ENCODE results near the gene PLEKHA4. TPM values are rescaled to one million over a fixed set of nuclear protein-coding genes. Genes with fewer than 3 reads are reported as not detected.
A peak's percentile ranks its signal among the peaks of the same experiment; 100 is the strongest.

The PLEKHA4 gene
- total and polyA plus RNA-seq, 2 of the 13 experiments (the other 11 are each of a cell fraction or from before 2014, with no cell fraction given), result 4.8 to 6.0 TPM

GRCh38 chr19:48899781-48900476 is 31.5 kb upstream of the PLEKHA4 start, which contains the start of gene NUCB1 (continued):
- TF ChIP-seq SIX4 (CRISPR knock-in tag; IDR thresholded peaks at IDR 0.05) (no peak), ZNF772 (CRISPR knock-in tag; IDR thresholded peaks at IDR 0.05) (peak; percentile 56), ELF4 (CRISPR knock-in tag; IDR thresholded peaks at IDR 0.05; ENCODE audit: borderline replicate concordance) (peak; percentile 74; the same call in 1 of the 2 replicates), NONO (IDR thresholded peaks at IDR 0.05) (no peak), NONO (CRISPR knock-in tag; conservative IDR thresholded peaks at IDR 0.05) (peak; percentile 20; the same call in 1 of the 2 replicates), ZFP90 (CRISPR knock-in tag; IDR thresholded peaks at IDR 0.05; ENCODE audit: borderline replicate concordance) (peak; percentile 82), HNF1A (IDR thresholded peaks at IDR 0.05; ENCODE audit: low read depth) (no peak), HNF1A (CRISPR knock-in tag; IDR thresholded peaks at IDR 0.05; ENCODE audit: borderline replicate concordance) (peak; percentile 61; the same call in 1 of the 2 replicates), SRSF1 (optimal IDR thresholded peaks at IDR 0.05; ENCODE audit: low read depth, low read length) (no peak), FOXO4 (CRISPR knock-in tag; conservative IDR thresholded peaks at IDR 0.05) (no peak), NFYB (CRISPR knock-in tag; IDR thresholded peaks at IDR 0.05) (peak; percentile 95), IKZF1 (IDR thresholded peaks at IDR 0.05) (no peak), FOXM1 (CRISPR knock-in tag; IDR thresholded peaks at IDR 0.05) (no peak)
